GM23248 (cell line): Measurements from ENCODE around the gene TAF11L13.

Experiments
- EZH2 ChIP-seq: fragments of 200-600 bp; sonication (generic); IDR thresholded peaks from 2 replicates; pipeline ENCODE4 v1.6.1; 2018; ENCODE audit warnings: antibody characterized with exemption, mild to moderate bottlenecking; ENCODE audit not compliant: insufficient read depth, poor library complexity, severe bottlenecking
- EZH2phosphoT487 ChIP-seq: fragments of 200-600 bp; sonication (generic); IDR thresholded peaks from 2 replicates; pipeline ENCODE4 v1.6.1; 2018; ENCODE audit warnings: antibody characterized with exemption, moderate library complexity, mild to moderate bottlenecking, low read depth; ENCODE audit not compliant: insufficient read depth

DNA sequence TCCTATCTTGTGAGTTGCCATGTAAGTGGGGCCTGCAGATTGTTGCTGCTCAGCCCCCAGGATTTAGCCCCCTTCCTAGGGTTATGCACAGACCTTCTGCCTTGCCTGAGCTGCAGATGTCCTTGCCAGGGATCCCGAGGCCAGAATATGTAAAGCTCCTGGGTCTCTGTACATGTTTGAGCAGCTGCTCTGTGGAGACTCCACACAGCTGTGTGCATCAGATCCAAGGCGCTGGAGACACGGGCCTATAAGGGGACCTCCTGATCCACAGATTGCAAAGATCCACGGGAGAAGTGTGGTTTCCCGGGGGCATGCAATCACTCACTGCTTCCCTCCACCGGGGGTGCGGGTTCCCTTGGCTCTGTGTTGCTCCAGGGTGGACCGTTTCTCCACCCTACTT, 31.3 kb downstream of the TAF11L13 start:
- no peak for TF ChIP-seq EZH2phosphoT487
- no peak for TF ChIP-seq EZH2
